SIG-M5 treated with dmso at 0.1 percent for 504 hours (cell line): ENCODE results near the gene EVI5.
"Not testable (repeated sequence)": the region's sequence is repeated elsewhere in the genome, so short reads cannot be mapped to it uniquely, and the experiment has no call there.

Experiments used
- DNase-seq: peaks from one replicate; lab custom pipeline; 2025; ENCODE audit not compliant: unreplicated experiment; lab: John Stamatoyannopoulos, UW

EVI5 gene

GRCh38 chr1:92527670-92528069 is 257.2 kb downstream of the EVI5 start:
- no peak for DNase-seq

GRCh38 chr1:92524944-92525590 is 259.8 kb downstream of the EVI5 start:
- DNase-seq, result not testable (repeated sequence)

GRCh38 chr1:92519043-92519442 is 265.9 kb downstream of the EVI5 start:
- DNase-seq, result no peak

- DNase-seq, result no peak
These were observed 268.3 kb downstream of the EVI5 start for GRCh38 chr1:92516574-92516973.

GRCh38 chr1:92515796-92516201 is 269.1 kb downstream of the EVI5 start:
- DNase-seq, result peak; percentile 51

GRCh38 chr1:92511541-92511940 is 273.4 kb downstream of the EVI5 start:
- no peak for DNase-seq

- no peak for DNase-seq
These were observed 275.3 kb downstream of the EVI5 start for GRCh38 chr1:92509619-92510018.

- DNase-seq, result no peak
These were observed 279.8 kb downstream of the EVI5 start for GRCh38 chr1:92505015-92505692.

- no peak for DNase-seq
These were observed 280.5 kb downstream of the EVI5 start for GRCh38 chr1:92504291-92505014.

- DNase-seq, result no peak
These were observed 281.0 kb downstream of the EVI5 start for GRCh38 chr1:92503926-92504285.

GRCh38 chr1:92503043-92503925 is 281.6 kb downstream of the EVI5 start:
- DNase-seq, result no peak

- peak; percentile 17 for DNase-seq
These were observed 282.7 kb downstream of the EVI5 start for GRCh38 chr1:92502247-92502646.

GRCh38 chr1:92500552-92500951 is 284.4 kb downstream of the EVI5 start:
- DNase-seq, result no peak

- no peak for DNase-seq
These were observed 289.4 kb downstream of the EVI5 start for GRCh38 chr1:92495392-92496063.

GRCh38 chr1:92494485-92495141 is 290.3 kb downstream of the EVI5 start:
- DNase-seq, result no peak

- DNase-seq, result no peak
These were observed 291.8 kb downstream of the EVI5 start for GRCh38 chr1:92493139-92493538.

GRCh38 chr1:92488832-92489231 is 296.1 kb downstream of the EVI5 start:
- DNase-seq, result no peak

GRCh38 chr1:92488416-92488815 is 296.5 kb downstream of the EVI5 start:
- no peak for DNase-seq

- peak; percentile 64 for DNase-seq
These were observed 297.8 kb downstream of the EVI5 start for GRCh38 chr1:92487078-92487605.
